GM21528 (cell line): ENCODE measurements around the gene TRAPPC14.
"Not testable (repeated sequence)": the region's sequence is repeated elsewhere in the genome, so short reads cannot be mapped to it uniquely, and the experiment has no call there.

Experiments used
- ATAC-seq: cut with Tn5 transposase; IDR thresholded peaks from one replicate; pipeline ENCODE4 v1.9.1; 2021; ENCODE audit warnings: mild to moderate bottlenecking, moderate library complexity; ENCODE audit not compliant: unreplicated experiment, low FRiP score

Gene TRAPPC14

GRCh38 chr7:100158229-100159098 lies at the start of gene TRAPPC14:
Gene TRAPPC14 (minus strand): TSS chr7:100158723. CDS start chr7:100158499, 224 bp downstream.
- ATAC-seq = no peak

- ATAC-seq = no peak
Observed at GRCh38 chr7:100204454-100204853, 45.9 kb upstream of the TRAPPC14 start.

DNA sequence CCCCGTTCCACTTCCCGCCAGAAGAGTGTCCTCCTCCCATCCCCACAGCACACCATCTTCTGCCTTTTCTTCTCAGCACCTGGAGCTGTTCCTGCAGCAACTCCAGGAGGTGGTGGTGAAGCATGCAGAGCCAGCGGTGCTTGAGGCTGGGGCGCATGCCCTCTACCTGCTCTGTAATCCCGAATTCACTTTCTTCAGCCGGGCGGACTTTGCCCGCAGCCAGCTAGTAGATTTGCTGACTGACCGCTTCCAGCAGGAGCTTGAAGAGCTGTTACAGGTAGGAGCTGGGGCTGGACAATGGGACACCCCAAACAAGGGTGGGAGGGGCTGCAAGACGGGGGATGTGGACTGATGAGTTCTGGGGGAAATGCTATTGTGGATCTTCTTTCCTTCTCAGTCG lies 42.2 kb upstream of the TRAPPC14 start:
- no peak for ATAC-seq

DNA sequence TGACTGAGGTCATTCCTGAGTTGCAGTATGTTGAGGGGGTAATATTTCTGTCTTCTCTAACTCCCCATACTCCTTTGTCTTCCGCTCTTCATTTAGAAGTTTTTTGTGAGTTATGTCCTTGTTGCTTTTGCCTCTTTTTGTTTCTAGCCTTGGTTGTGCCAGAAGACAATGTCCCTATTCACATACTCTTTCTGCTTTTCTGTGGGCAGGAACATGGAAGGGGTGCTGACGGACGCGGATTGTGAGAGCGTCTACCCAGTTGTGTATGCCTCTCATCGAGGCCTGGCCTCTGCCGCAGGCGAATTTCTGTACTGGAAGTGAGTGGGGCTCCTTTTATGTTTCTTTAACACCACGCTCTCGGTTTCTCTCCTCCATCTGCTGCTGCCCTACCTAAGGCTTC lies 39.7 kb upstream of the TRAPPC14 start:
- ATAC-seq = no peak

- not testable (repeated sequence) for ATAC-seq
Observed at GRCh38 chr7:100195901-100196322, 37.4 kb upstream of the TRAPPC14 start.

DNA sequence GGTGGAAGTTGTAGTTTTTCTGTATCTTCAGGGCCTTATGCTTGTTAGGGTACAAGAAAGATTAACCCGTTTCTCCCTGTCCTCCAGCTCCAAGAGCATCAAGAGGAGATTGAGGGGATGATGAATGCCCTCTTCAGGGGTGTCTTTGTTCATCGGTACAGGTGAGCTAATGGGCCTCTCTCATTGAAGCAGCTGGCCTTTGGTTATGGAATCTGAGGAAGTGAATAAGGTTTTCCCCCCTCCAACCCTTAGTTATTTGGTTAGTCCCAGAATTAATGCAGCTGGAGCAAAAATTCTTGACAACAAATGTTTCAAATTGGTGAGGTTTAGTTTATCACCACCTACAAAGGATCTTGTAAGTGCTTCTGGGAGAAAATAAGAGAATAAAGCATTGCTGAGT lies 36.7 kb upstream of the TRAPPC14 start:
- no peak for ATAC-seq

DNA sequence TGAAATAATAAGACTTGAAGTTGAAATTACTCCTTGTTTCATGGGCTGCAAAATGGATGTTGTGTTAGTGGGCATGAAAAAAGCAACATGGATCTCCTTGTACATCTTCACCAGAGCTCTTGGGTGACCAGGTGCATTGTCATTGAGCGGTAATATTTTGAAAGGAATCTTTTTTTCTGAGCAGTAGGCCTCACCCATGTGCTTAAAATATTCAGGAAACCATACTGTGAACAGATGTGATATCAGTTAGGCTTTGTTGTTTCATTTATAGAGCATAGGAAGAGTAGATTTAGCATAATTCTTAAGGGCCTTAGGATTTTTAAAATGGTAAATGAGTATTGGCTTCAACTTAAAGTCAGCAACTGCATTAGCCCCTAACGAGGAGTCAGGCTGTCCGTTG lies 34.4 kb upstream of the TRAPPC14 start:
- no peak for ATAC-seq

- not testable (repeated sequence) for ATAC-seq
Observed at GRCh38 chr7:100192281-100192862, 33.8 kb upstream of the TRAPPC14 start.

GRCh38 chr7:100191775-100192174 lies 33.3 kb upstream of the TRAPPC14 start:
- no peak for ATAC-seq

GRCh38 chr7:100190048-100190711 lies 31.7 kb upstream of the TRAPPC14 start:
- no peak for ATAC-seq

DNA sequence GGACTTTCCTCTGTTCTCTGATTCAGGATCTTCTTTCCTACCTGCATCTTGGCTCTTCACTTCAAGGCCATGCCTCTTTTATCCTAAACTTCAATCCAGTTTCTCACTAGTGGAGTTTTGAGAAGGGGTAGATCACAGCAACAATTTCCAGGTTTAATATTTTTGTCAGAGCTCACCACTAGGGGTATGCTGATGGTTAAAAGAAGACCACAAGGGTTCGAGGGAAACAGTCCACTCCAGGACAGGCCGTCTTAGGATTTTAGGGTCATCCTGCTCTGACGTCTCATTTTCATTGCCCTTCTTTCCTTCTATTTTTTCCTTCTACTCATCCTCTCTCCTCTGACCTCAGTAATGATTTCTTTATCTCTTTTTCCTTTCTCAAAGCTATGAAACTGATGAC lies 30.5 kb upstream of the TRAPPC14 start:
- no peak for ATAC-seq

GRCh38 chr7:100185726-100186125 lies 27.2 kb upstream of the TRAPPC14 start:
- no peak for ATAC-seq

- not testable (repeated sequence) for ATAC-seq
Observed at GRCh38 chr7:100183090-100183489, 24.6 kb upstream of the TRAPPC14 start.

DNA sequence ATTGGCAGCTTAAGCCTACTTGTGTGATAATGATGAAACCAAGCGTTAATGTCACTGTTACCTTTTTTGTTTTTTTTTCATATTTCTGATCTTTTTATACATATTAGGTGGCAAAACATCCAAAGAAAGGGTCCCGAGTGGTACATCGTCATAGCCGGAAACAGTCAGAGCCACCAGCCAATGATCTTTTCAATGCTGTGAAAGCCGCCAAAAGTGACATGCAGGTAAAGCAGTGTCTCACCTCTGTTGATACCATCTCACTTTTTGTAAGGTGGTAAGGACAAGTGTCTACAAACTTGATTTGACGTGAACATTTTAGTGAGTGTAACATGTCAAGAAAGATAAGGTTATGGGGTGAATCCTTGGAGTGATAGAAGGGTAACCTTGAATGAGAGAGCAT lies 24.1 kb upstream of the TRAPPC14 start:
- ATAC-seq = not testable (repeated sequence)

DNA sequence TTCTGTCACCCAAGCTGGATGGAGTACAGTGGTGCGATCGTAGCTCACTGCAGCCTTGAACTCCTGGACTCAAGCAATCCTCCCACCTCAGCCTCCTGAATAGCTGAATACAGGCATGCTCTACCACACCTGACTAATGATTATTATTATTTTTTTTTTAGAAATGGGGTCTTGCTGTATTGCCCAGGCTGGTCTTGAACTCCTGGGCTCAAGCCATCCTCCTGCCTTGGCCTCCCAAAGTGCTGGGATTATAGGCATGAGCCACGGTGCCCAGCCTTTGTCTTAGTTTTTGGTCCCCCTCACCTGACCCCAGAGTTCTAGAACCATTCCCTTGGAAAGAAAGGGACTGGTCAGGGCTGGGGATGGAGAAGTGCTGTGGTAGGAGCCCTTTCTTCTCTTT lies 21.6 kb upstream of the TRAPPC14 start:
- not testable (repeated sequence) for ATAC-seq

DNA sequence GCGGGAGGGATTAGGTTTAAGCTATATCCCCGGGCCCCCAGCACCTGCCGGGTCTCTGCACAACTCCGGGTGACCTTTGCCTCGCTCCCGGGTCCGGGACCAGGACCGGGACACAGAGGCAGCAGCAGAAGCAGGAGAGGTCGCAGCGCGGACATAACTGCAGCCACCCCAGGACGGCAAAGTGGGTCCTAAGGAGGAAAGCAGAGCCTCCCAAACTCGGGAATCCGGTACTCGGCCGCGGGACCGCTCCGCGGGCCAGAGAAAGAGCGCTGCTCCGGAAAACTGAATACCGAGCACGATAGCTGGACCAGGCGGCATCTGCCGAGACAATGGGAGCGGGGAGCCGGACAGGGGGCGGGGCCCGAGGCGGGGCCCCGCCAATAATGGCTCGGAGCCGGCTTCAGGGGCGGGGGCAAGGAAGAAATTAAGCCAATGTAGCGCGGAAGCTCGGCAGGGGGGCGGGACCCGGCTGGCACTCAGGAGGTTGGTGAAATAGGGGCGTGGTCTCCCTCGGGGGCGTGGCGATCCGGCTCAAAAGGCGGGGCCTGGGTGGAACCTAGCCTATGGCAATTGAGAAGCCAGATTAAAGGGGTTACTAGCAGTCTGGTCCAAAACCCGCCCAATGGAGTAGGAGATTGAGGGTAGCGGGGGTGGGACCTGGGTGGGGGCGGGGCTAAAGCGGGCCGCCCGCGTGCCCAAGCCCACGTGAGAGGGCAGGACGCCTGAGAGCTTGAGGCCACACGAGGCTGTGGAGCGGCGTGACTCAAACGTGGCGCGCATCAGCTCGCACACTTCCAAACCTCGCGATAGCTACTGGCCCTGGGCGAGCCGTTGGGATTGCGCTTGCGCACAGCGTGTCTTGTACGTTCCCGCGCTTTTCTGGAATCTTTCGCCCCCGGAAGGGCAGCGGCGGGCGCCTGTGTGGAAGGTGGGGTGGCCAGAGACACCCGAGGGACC lies 18.8 kb upstream of the TRAPPC14 start, which contains the start of the genes GPC2 and STAG3:
Gene GPC2 (minus strand): TSS at position 337 of the 957 bp plus-strand sequence. CDS start 182 bp downstream, at position 155.
Gene STAG3 (plus strand): TSS at position 874 of the 957 bp plus-strand sequence. CDS start 2,639 bp downstream, outside the sequence.
- ATAC-seq = peak; percentile 91

DNA sequence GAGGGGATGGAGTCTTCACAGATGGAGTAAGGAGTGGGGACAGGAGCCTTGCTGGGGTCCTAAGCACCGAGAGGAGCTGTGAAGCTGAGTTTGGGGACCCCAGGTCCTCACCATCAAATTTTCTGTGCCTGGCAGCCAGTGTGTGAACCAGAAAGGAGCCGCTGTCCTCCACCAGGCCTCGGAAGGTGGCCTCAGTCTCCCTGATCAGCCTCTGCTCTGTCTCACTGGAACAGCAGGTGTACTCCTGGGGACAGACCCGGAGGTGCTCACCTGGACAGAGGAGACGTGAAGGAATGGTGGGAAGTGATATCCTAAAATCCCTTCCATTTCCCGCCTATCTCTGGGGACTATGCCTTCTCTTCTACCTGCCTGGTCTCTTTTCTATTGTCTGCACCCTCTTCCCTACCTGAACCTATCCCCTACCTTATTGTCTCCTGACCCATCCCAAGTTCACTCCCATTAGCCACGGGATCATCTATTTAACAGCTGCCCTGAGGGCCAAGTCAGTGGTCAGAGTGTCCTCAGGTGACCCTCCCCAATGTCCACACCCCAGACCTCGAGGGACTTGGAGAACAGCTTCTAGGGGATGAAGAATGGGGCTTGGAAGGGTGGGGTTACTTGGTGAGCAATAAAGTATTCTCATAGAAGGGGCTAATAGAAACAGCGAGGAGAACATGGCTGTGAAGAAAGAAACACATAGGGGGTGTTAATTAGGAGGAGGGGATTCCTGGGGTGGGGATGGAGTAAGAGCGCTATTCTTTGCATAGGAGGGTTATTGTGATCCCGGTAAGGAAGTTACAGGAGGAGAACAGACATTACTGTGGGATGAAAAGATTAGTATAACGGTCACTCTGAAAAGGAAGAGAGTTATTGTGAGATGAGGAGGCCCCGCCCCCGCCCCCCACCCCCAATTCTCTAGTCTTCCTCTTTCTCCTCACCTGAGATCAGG lies 17.8 kb upstream of the TRAPPC14 start:
- no peak for ATAC-seq

- no peak for ATAC-seq
Observed at GRCh38 chr7:100175296-100175935, 16.9 kb upstream of the TRAPPC14 start.
